GM19397 (cell line): ENCODE measurements around the gene DUOXA1.
A peak's percentile ranks its signal among the peaks of the same experiment; 100 is the strongest.

Source experiments
- ATAC-seq: cut with Tn5 transposase; IDR thresholded peaks from one replicate; pipeline ENCODE4 v1.9.1; 2021; ENCODE audit warnings: mild to moderate bottlenecking, moderate library complexity; ENCODE audit not compliant: unreplicated experiment

DUOXA1 gene

DNA sequence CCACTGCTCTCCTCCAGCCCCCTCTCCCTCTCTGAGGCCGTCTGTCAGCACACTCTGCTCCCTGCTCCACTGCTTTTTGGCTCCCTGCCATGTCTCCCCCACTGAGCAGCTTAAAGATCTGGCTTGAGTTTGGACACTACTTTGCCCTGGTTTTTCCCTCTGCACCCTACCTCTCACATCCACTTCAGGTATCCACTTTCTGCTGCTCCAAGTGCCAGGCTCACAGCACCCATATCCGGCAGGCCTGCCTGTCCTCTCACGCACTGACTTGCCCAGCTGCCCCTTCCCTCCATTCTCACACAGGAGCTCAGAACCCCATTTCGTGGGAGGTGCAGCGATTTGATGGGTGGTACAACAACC lies 3.9 kb upstream of the DUOXA1 start:
- ATAC-seq = no peak

DNA sequence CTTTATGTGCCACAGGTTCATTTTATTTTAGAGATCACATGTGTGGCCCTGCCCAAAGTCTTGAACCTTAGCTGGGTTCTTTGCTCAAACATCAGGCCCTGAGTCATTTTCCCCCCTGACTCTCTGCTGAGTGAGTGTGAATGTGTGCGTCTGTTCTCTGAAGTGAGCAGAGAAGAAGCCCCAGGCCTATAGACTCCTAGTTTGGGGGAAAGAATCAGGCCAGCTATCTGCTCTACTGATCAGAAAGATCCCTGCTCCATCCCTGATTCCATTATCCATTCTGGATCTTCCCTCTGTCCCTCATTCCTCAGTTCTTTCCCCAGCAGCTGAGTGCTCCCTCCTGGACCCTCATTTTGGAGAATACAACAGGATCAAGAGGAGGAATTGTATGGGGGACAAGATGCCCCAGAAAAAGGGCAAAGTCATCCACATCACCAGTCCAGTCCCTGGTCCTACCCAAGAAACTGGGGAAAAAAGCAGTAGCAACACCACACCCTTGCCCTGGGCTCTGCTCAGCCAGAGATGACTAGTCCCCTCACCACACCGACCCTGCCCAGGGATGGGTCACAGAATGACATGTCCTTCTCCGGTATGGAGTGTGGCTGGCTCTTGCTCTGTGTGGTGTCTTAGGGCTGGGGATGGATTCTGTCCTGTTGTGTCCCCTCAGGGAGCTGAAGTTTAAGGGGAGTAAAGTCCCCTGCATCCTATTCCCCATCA lies 3.3 kb upstream of the DUOXA1 start:
- ATAC-seq = no peak

DNA sequence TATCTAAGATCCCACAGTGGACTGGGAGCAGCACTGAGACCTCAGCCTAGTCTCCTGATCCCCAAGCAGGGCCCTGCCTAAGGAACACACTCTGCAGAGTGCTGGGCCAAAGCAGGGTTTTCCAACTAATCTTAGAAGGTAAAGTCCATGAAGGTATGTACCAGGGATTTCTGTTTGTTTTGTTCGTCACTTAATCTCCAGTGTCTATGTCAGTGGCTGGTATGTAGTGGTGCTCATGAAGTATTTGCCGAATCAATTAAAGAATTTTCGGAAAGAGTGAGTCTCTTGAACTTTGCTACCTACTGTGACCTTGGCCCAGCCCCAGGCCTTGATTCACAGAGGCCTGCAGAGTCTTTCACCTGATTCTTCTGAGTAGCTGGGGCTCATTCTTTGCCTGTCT lies 1.8 kb upstream of the DUOXA1 start:
- ATAC-seq = no peak

DNA sequence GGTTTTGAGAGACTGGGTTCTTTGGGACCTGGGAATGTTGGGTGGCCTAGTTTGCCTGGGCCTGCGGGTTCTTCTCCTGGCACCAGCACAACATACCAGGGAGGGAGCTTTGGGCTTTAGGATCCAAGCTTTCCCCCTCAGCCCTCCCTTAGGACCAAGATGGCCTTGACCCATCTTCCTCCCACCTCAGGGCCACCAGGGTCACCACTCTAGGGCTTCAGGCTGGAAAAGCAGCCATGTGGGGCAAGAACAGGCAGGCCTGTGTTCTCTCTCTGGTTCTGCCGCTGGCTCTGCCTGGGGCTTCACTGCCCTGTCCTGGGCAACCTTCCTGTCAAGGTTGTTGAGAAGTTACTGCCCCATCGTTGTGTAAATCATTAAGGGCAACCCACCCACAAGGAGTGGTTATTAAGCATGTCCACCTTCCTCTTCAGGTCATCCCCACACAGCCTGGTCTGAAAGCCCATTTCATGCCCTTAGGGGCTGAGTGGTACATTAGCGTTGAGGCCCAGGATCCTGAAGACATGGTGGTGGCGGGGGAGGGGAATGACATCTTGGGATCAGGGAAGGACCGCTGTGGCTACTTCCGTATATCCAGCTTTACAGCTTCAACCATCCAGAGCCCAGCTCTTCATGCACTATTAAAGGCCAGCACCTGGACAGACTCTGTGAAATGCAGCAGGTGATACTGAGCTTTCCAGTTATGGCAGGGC lies 767 bp upstream of the DUOXA1 start:
- no peak for ATAC-seq

- no peak for ATAC-seq
These were observed 574 bp downstream of the DUOXA1 start for GRCh38 chr15:45128971-45129639.

GRCh38 chr15:45126535-45127158 lies 3.0 kb downstream of the DUOXA1 start:
- ATAC-seq = no peak

GRCh38 chr15:45123397-45123796 lies 6.3 kb downstream of the DUOXA1 start:
- no peak for ATAC-seq

- no peak for ATAC-seq
These were observed 7.0 kb downstream of the DUOXA1 start for GRCh38 chr15:45122719-45123118.

GRCh38 chr15:45121706-45122417 lies 7.8 kb downstream of the DUOXA1 start:
- no peak for ATAC-seq

- no peak for ATAC-seq
These were observed 8.7 kb downstream of the DUOXA1 start for GRCh38 chr15:45121020-45121419.

GRCh38 chr15:45120081-45120972 lies 9.4 kb downstream of the DUOXA1 start:
- ATAC-seq = no peak

DNA sequence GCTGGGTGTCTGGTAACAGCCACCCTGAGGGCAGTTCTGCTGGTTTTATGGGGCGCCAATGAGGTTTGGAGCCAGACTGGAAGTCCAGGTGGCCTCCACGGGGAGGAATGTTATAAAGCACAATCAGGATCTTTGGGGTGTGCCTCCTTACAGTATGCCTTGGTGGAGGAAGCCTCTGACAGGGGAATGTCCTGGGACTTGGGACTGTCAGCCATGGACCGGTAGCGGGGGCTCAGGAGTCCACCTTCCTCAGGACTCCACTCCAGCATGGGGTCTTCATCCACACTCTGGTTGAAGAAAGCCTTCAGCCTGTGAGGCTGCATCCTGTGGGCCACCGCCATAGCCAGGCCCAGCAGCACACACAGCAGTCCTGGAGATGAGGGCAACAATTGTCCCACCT lies 10.7 kb downstream of the DUOXA1 start:
- ATAC-seq = no peak

GRCh38 chr15:45118131-45118588 lies 11.5 kb downstream of the DUOXA1 start:
- ATAC-seq = peak; percentile 93

GRCh38 chr15:45117308-45118130 lies 12.2 kb downstream of the DUOXA1 start:
- ATAC-seq = peak; percentile 10

GRCh38 chr15:45116482-45117307 lies 13.0 kb downstream of the DUOXA1 start:
- ATAC-seq = no peak

GRCh38 chr15:45116006-45116481 lies 13.6 kb downstream of the DUOXA1 start:
- ATAC-seq = no peak

DNA sequence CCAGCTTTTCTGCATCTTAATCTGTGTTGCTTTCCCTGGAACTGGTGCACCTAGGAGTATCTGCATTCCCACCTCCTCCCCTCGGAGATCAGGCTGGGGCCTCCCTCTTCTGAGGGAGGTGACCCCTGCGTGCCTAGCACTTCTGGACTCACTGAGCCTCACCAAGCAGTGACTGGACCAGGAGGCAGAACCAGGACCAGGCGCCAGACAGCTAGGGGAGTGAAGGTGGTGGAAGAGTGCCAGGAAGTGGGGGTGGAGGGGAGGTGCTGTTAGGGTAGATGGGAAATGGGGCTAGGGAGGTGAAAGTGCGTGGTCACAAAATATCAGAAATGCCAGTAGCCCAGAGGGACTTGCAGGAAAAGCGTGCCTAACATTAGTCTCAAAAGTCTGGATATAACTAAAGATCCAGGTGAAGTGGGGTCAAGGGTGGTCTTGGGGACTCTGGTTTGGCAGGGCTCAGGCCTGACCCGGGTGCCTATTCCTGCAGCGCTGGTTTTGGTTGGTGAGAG lies 14.3 kb downstream of the DUOXA1 start:
- ATAC-seq = no peak

GRCh38 chr15:45114751-45115085 lies 15.0 kb downstream of the DUOXA1 start:
- ATAC-seq = no peak
